Raji (cell line): ENCODE results near the gene TBCCD1.

Experiments used
- POLR2A ChIP-seq: IDR thresholded peaks from 2 replicates; pipeline ENCODE4 v1.6.1; 2011; ENCODE audit warnings: low read depth, low read length, control low read depth; ENCODE audit not compliant: insufficient read depth

Gene TBCCD1

GRCh38 chr3:186517218-186517617, 49.9 kb downstream of the TBCCD1 start:
- TF ChIP-seq POLR2A = no peak

- no peak for TF ChIP-seq POLR2A
Observed at GRCh38 chr3:186516646-186517045, 50.5 kb downstream of the TBCCD1 start.

GRCh38 chr3:186515125-186515524, 52.0 kb downstream of the TBCCD1 start:
- peak; percentile 45; the same call in 1 of the 2 replicates for TF ChIP-seq POLR2A

GRCh38 chr3:186514296-186515002, 52.7 kb downstream of the TBCCD1 start:
- TF ChIP-seq POLR2A = no peak

GRCh38 chr3:186513386-186513785, 53.8 kb downstream of the TBCCD1 start:
- TF ChIP-seq POLR2A = no peak

- no peak for TF ChIP-seq POLR2A
Observed at GRCh38 chr3:186512570-186513302, 54.4 kb downstream of the TBCCD1 start.

- no peak for TF ChIP-seq POLR2A
Observed at GRCh38 chr3:186511702-186512101, 55.4 kb downstream of the TBCCD1 start.

GRCh38 chr3:186511245-186511644, 55.9 kb downstream of the TBCCD1 start:
- no peak for TF ChIP-seq POLR2A

- no peak for TF ChIP-seq POLR2A
Observed at GRCh38 chr3:186510374-186511079, 56.6 kb downstream of the TBCCD1 start.

GRCh38 chr3:186509423-186509822, 57.7 kb downstream of the TBCCD1 start:
- TF ChIP-seq POLR2A = no peak

- no peak for TF ChIP-seq POLR2A
Observed at GRCh38 chr3:186506857-186507256, 60.3 kb downstream of the TBCCD1 start.

- no peak for TF ChIP-seq POLR2A
Observed at GRCh38 chr3:186506191-186506739, 60.9 kb downstream of the TBCCD1 start.

GRCh38 chr3:186502966-186503712, 64.0 kb downstream of the TBCCD1 start:
- no peak for TF ChIP-seq POLR2A

- TF ChIP-seq POLR2A = no peak
Observed at GRCh38 chr3:186502138-186502948, 64.8 kb downstream of the TBCCD1 start.

- TF ChIP-seq POLR2A = no peak
Observed at GRCh38 chr3:186497608-186498007, 69.5 kb downstream of the TBCCD1 start.

GRCh38 chr3:186496635-186497034, 70.5 kb downstream of the TBCCD1 start:
- no peak for TF ChIP-seq POLR2A
